NCI-H226 (cell line): ENCODE data around the gene GRK2.
A peak's percentile ranks its signal among the peaks of the same experiment; 100 is the strongest.

Source experiments
- DNase-seq: peaks from one replicate; pipeline ENCODE4 v3.0.0-alpha.2; 2015

GRK2 gene

GRCh38 chr11:67283481-67283963, 17.2 kb downstream of the GRK2 start:
- DNase-seq = no peak

GRCh38 chr11:67284811-67285540, 18.7 kb downstream of the GRK2 start:
- DNase-seq = no peak

GRCh38 chr11:67285541-67286498, 19.5 kb downstream of the GRK2 start:
- no peak for DNase-seq

- no peak for DNase-seq
Observed at GRCh38 chr11:67286621-67287333, 20.5 kb downstream of the GRK2 start.

GRCh38 chr11:67287355-67288197, 21.3 kb downstream of the GRK2 start:
- no peak for DNase-seq

GRCh38 chr11:67288198-67288451, 21.9 kb downstream of the GRK2 start:
- DNase-seq = no peak

- peak; percentile 89 for DNase-seq
Observed at GRCh38 chr11:67288452-67289225, 22.4 kb downstream of the GRK2 start.

- no peak for DNase-seq
Observed at GRCh38 chr11:67289226-67289650, 23.0 kb downstream of the GRK2 start, which contains the start of gene ANKRD13D. ANKRD13D (plus strand) TSS chr11:67289303; CDS start chr11:67289461, 158 bp downstream.

GRCh38 chr11:67289651-67290479, 23.6 kb downstream of the GRK2 start:
- DNase-seq = no peak

GRCh38 chr11:67290801-67291200, 24.5 kb downstream of the GRK2 start:
- no peak for DNase-seq

GRCh38 chr11:67291481-67292381, 25.5 kb downstream of the GRK2 start:
- no peak for DNase-seq

GRCh38 chr11:67292671-67293070, 26.4 kb downstream of the GRK2 start:
- DNase-seq = no peak

GRCh38 chr11:67293090-67293489, 26.8 kb downstream of the GRK2 start:
- DNase-seq = peak; percentile 68

GRCh38 chr11:67295846-67296245, 29.6 kb downstream of the GRK2 start:
- DNase-seq = no peak

GRCh38 chr11:67298786-67299185, 32.5 kb downstream of the GRK2 start:
- no peak for DNase-seq

GRCh38 chr11:67299471-67300191, 33.4 kb downstream of the GRK2 start:
- no peak for DNase-seq

- DNase-seq = no peak
Observed at GRCh38 chr11:67300256-67300755, 34.0 kb downstream of the GRK2 start.

GRCh38 chr11:67300756-67301312, 34.6 kb downstream of the GRK2 start:
- DNase-seq = no peak
